ENCODE results near the gene CNPPD1.
"Not testable (repeated sequence)": the region's sequence is repeated elsewhere in the genome, so short reads cannot be mapped to it uniquely, and the experiment has no call there.

The CNPPD1 gene

GRCh38 chr2:219207884-219208740 lies 31.4 kb upstream of the CNPPD1 start:
- DNase-seq, result no peak

- DNase-seq, result no peak
Observed at GRCh38 chr2:219207134-219207883, 30.6 kb upstream of the CNPPD1 start.

- peak; percentile 96 for DNase-seq
Observed at GRCh38 chr2:219206328-219207133, 29.8 kb upstream of the CNPPD1 start, which contains the start of gene ZFAND2B. Gene ZFAND2B, plus strand, starts transcription at chr2:219206782. Its CDS starts 206 bp downstream, at chr2:219206988.

- DNase-seq, result no peak
Observed at GRCh38 chr2:219205981-219206327, 29.2 kb upstream of the CNPPD1 start.

GRCh38 chr2:219205165-219205538 lies 28.4 kb upstream of the CNPPD1 start:
- DNase-seq, result no peak

- no peak for DNase-seq
Observed at GRCh38 chr2:219204425-219205164, 27.9 kb upstream of the CNPPD1 start.

GRCh38 chr2:219201331-219201730 lies 24.6 kb upstream of the CNPPD1 start:
- not testable (repeated sequence) for DNase-seq

- not testable (repeated sequence) for DNase-seq
Observed at GRCh38 chr2:219200502-219201326, 24.0 kb upstream of the CNPPD1 start.

GRCh38 chr2:219199470-219200211 lies 22.9 kb upstream of the CNPPD1 start:
- DNase-seq, result no peak

GRCh38 chr2:219198974-219199373 lies 22.2 kb upstream of the CNPPD1 start:
- no peak for DNase-seq

GRCh38 chr2:219197388-219197787 lies 20.7 kb upstream of the CNPPD1 start:
- no peak for DNase-seq

- DNase-seq, result no peak
Observed at GRCh38 chr2:219186754-219187456, 10.2 kb upstream of the CNPPD1 start.

- DNase-seq, result no peak
Observed at GRCh38 chr2:219184121-219184520, 7.4 kb upstream of the CNPPD1 start.

- DNase-seq, result no peak
Observed at GRCh38 chr2:219183151-219183772, 6.5 kb upstream of the CNPPD1 start.

GRCh38 chr2:219182331-219183150 lies 5.8 kb upstream of the CNPPD1 start:
- no peak for DNase-seq

- no peak for DNase-seq
Observed at GRCh38 chr2:219181531-219181930, 4.8 kb upstream of the CNPPD1 start.

GRCh38 chr2:219180961-219181360 lies 4.2 kb upstream of the CNPPD1 start:
- no peak for DNase-seq

GRCh38 chr2:219179601-219180465 lies 3.1 kb upstream of the CNPPD1 start:
- no peak for DNase-seq

All from stimulated activated CD4-positive, alpha-beta T cell treated with anti-CD3 and anti-CD28 coated beads, Interleukin-12 subunit alpha, Interleukin-12 subunit beta, amount 100 ng/mL, for 4 hours (primary cell).